Measurements from ENCODE around the gene RFESD. TPM values are rescaled to one million over a fixed set of nuclear protein-coding genes. Genes with fewer than 3 reads are reported as not detected.

The RFESD gene
- total and polyA plus RNA-seq, 4 donors: 1.1 to 98.0 (median 1.4) TPM

DNA sequence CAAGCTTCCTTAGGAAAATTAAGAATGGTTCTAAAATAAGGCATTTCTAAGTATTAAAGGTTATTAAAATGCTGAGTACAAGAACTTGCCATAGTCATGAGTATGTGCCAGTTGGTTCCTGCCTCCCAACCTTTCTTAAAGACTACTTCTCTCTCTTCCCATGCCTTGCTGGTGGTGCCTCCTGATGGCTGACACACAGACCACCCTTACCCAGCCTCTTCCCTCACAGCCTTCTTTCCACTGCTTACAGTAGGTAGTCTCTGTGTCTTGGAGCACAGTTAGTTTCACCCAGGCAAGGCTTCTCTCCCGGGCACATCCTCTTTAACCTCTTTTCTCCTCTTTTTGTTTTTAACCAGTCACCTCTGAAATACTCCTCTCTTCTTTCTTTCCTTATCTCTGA lies 47.3 kb upstream of the RFESD start:
- WGBS: 95% methylated on average over 1 of the region's 1 CpG
- H3K27me3 ChIP-seq (ENCODE audit: control insufficient read depth in 4 of 4, insufficient read depth in 4 of 4, low read length in 3 of 4): no peaks in the 10 kb centered on the region
- no peaks in the 10 kb centered on the region for H3K9me3 ChIP-seq (ENCODE audit: control insufficient read depth in 4 of 4, low read length in 3 of 4)
- H3K4me1 ChIP-seq (ENCODE audit: control insufficient read depth in 4 of 4, insufficient read depth in 4 of 4, low read length in 3 of 4): peaks cover 0 to 4% (median 0%) of the 10 kb centered on the region in 4 donors
- no peak overlapping the region for H3K9ac ChIP-seq (ENCODE audit: low read depth in 1 of 2, low read length in 2 of 2)
- H3K36me3 ChIP-seq (ENCODE audit: control insufficient read depth in 4 of 4, insufficient read depth in 3 of 4, low read depth in 1 of 4, low read length in 3 of 4): no peaks in the 10 kb centered on the region
- H3K27ac ChIP-seq (ENCODE audit: low read depth in 1 of 2, low read length in 2 of 2): no peak overlapping the region
- no peak overlapping the region for H3K4me3 ChIP-seq (ENCODE audit: low read depth in 1 of 3, low read length in 3 of 3)
- TF ChIP-seq REST (IDR thresholded peaks at IDR 0.05) (no peak), RAD21 (IDR thresholded peaks at IDR 0.05) (no peak)
- TF ChIP-seq, protein P1, sequence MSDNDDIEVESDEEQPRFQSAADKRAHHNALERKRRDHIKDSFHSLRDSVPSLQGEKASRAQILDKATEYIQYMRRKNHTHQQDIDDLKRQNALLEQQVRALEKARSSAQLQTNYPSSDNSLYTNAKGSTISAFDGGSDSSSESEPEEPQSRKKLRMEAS (IDR thresholded peaks at IDR 0.05): no peak
- DNase-seq (ENCODE audit: low spot score): no peak

DNA sequence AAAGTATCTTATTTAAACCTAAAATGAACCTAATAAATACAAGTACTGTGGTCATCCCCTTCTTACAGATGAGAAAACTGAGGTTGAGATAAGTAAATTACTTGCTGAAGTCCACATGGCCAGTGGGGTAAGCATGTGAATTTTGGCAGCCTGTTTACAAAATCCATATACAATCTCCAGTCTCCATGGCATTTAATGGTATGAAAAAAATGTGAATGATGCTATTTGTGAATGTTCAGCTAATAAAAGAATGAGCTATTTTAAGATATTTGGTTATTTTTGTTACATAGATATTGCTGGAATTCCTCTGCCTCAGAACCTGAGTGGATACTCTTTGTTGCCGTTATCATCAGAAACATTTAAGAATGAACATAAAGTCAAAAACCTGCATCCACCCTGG lies 46.0 kb upstream of the RFESD start:
- Histone ChIP-seq H3K4me1 (ENCODE audit: control insufficient read depth in 4 of 4, insufficient read depth in 4 of 4, low read length in 3 of 4) (peaks cover 0 to 4% (median 0%) of the 10 kb centered on the region in 4 donors), H3K4me3 (ENCODE audit: low read depth in 1 of 3, low read length in 3 of 3) (no peak overlapping the region), H3K27me3 (ENCODE audit: control insufficient read depth in 4 of 4, insufficient read depth in 4 of 4, low read length in 3 of 4) (no peaks in the 10 kb centered on the region), H3K9ac (ENCODE audit: low read depth in 1 of 2, low read length in 2 of 2) (no peak overlapping the region), H3K36me3 (ENCODE audit: control insufficient read depth in 4 of 4, insufficient read depth in 3 of 4, low read depth in 1 of 4, low read length in 3 of 4) (no peaks in the 10 kb centered on the region), H3K27ac (ENCODE audit: low read depth in 1 of 2, low read length in 2 of 2) (no peak overlapping the region), H3K9me3 (ENCODE audit: control insufficient read depth in 4 of 4, low read length in 3 of 4) (no peaks in the 10 kb centered on the region)
- no peak for TF ChIP-seq HNF4G (IDR thresholded peaks at IDR 0.05)
- whole genome bisulfite sequencing: 92% methylated on average over 1 of the region's 1 CpG
- DNase-seq (ENCODE audit: low spot score): no peak

GRCh38 chr5:95605786-95606185 lies 40.8 kb upstream of the RFESD start:
- TF ChIP-seq, protein P1 (IDR thresholded peaks at IDR 0.05): no peak
- no peak for TF ChIP-seq JUND (IDR thresholded peaks at IDR 0.05)
- TF ChIP-seq CTCF (IDR thresholded peaks at IDR 0.05; ENCODE audit: low read depth, low read length, missing input control): no peak
- no peak for TF ChIP-seq TAF1 (conservative IDR thresholded peaks at IDR 0.05)
- 98% methylated on average over 5 of the region's 5 CpGs for WGBS
- Histone ChIP-seq H3K27me3 (ENCODE audit: control insufficient read depth in 4 of 4, insufficient read depth in 4 of 4, low read length in 3 of 4) (no peaks in the 10 kb centered on the region), H3K4me1 (ENCODE audit: control insufficient read depth in 4 of 4, insufficient read depth in 4 of 4, low read length in 3 of 4) (no peaks in the 10 kb centered on the region), H3K27ac (ENCODE audit: low read depth in 1 of 2, low read length in 2 of 2) (no peak overlapping the region), H3K4me3 (ENCODE audit: low read depth in 1 of 3, low read length in 3 of 3) (no peak overlapping the region), H3K9me3 (ENCODE audit: control insufficient read depth in 4 of 4, low read length in 3 of 4) (no peaks in the 10 kb centered on the region), H3K36me3 (ENCODE audit: control insufficient read depth in 4 of 4, insufficient read depth in 3 of 4, low read depth in 1 of 4, low read length in 3 of 4) (no peaks in the 10 kb centered on the region), H3K9ac (ENCODE audit: low read depth in 1 of 2, low read length in 2 of 2) (no peak overlapping the region)
- DNase-seq (ENCODE audit: low spot score): no peak

Data from liver (tissue), 9 donors.